AG04449 (cell line): ENCODE data around the gene ANKRD33B.

ENCODE experiments used
- CTCF ChIA-PET: fragments of 350-600 bp; formaldehyde crosslinking; extraction: SDS; loops from one replicate; lab custom pipeline; 2021; ENCODE audit warnings: antibody characterized with exemption; lab: Yijun Ruan, JAX
- POLR2A ChIA-PET: fragments of 400-600, 350-600 bp; formaldehyde crosslinking; extraction: SDS; loops from one replicate; lab custom pipeline; 2020; ENCODE audit warnings: antibody characterized with exemption, inconsistent platforms; lab: Yijun Ruan, JAX
- DNase-seq: peaks from one replicate; pipeline ENCODE4 v3.0.0-alpha.2; 2010; ENCODE audit warnings: low read depth, low spot score
- H3K4me3 ChIP-seq: 2 replicates; pipeline ENCODE4 v1.5.1; 2011; ENCODE audit warnings: low read depth, mild to moderate bottlenecking, control low read depth, low read length
- CTCF ChIP-seq: IDR thresholded peaks from one replicate; pipeline ENCODE4 v1.5.1; 2011; ENCODE audit warnings: mild to moderate bottlenecking, moderate library complexity, low read length, control low read depth, inconsistent platforms; ENCODE audit not compliant: insufficient read depth; ENCODE audit errors: missing control alignments

The ANKRD33B gene

GRCh38 chr5:10690460-10691440, 126.9 kb downstream of the ANKRD33B start:
- no peak overlapping the region for H3K4me3 ChIP-seq
- ChIA-PET POLR2A (no interaction called here), CTCF (interaction anchor here (0.8 to 11.9 kb wide), 13 partner anchors 11 to 384 kb away, joined by 3 to 97 read pairs (median 4); no protein-coding TSS in a partner anchor)
- no peak for DNase-seq
- no peak for TF ChIP-seq CTCF

GRCh38 chr5:10691826-10692785, 128.2 kb downstream of the ANKRD33B start:
- peak; percentile 67 for DNase-seq
- POLR2A ChIA-PET, result interaction anchor here (1.0 kb wide), 1 partner anchor 10 kb away, joined by 5 read pairs; no protein-coding TSS in a partner anchor
- no peak for TF ChIP-seq CTCF

GRCh38 chr5:10695055-10695649, 131.3 kb downstream of the ANKRD33B start:
- no peak for DNase-seq
- ChIA-PET POLR2A (no interaction called here), CTCF (interaction anchor here (0.6 to 11.9 kb wide), 16 partner anchors 9 to 499 kb away, joined by 3 to 97 read pairs (median 3); no protein-coding TSS in a partner anchor)
- H3K4me3 ChIP-seq, result no peak overlapping the region
- peak; percentile 82 for TF ChIP-seq CTCF

More at GRCh38 chr5:10691826-10692785, 128.2 kb downstream of the ANKRD33B start:
- CTCF ChIA-PET, result interaction anchor here (1.0 to 11.9 kb wide), 11 partner anchors 10 to 243 kb away, joined by 3 to 97 read pairs (median 4); no protein-coding TSS in a partner anchor
- H3K4me3 ChIP-seq, result no peak overlapping the region

GRCh38 chr5:10695759-10696543, 132.1 kb downstream of the ANKRD33B start:
- ChIA-PET POLR2A (no interaction called here), CTCF (interaction anchor here (0.9 to 11.9 kb wide), 12 partner anchors 8 to 498 kb away, joined by 3 to 97 read pairs (median 4); no protein-coding TSS in a partner anchor)
- no peak overlapping the region for H3K4me3 ChIP-seq
- DNase-seq, result no peak
- no peak for TF ChIP-seq CTCF

- no peak overlapping the region for H3K4me3 ChIP-seq
- POLR2A ChIA-PET, result no interaction called here
- no peak for TF ChIP-seq CTCF
- DNase-seq, result no peak
- CTCF ChIA-PET, result interaction anchor here (2.4 to 6.5 kb wide), 2 partner anchors 8 to 157 kb away, joined by 6 to 50 read pairs; no protein-coding TSS in a partner anchor
These were observed 135.5 kb downstream of the ANKRD33B start for GRCh38 chr5:10699281-10699874.
